ENCODE measurements around the gene LSR. TPM values are rescaled to one million over a fixed set of nuclear protein-coding genes. Genes with fewer than 3 reads are reported as not detected.

LSR gene
- total RNA-seq, 1 experiment from 2014 or later: 172 TPM

GRCh38 chr19:35314031-35314430 lies 65.2 kb downstream of the LSR start:
- intact Hi-C loops (cut with micrococcal nuclease; ENCODE audit: unreplicated experiment): no loop called here
- peaks cover 21% of the 10 kb centered on the region for H3K4me1 Mint-ChIP-seq (ENCODE audit: low read depth, unreplicated experiment)
- POLR2A ChIA-PET: no interaction called here
- no peak overlapping the region for H3K27ac Mint-ChIP-seq (ENCODE audit: unreplicated experiment)
- no peaks in the 10 kb centered on the region for H3K27me3 Mint-ChIP-seq (ENCODE audit: insufficient read depth, unreplicated experiment)
- TF ChIP-seq CTCF (IDR thresholded peaks at IDR 0.05; ENCODE audit: insufficient read depth in 1 of 2, low read depth in 1 of 2, low read length in 1 of 2, severe bottlenecking in 1 of 2, unreplicated experiment in 1 of 2): no peak
- Histone ChIP-seq H3K9me3 (no peaks in the 10 kb centered on the region), H3K36me3 (ENCODE audit: control insufficient read depth, insufficient read depth, low read length) (no peaks in the 10 kb centered on the region), H3K4me1 (peaks cover 30% of the 10 kb centered on the region), H3K27me3 (replicated peaks; ENCODE audit: control insufficient read depth, insufficient read depth, low read length) (no peaks in the 10 kb centered on the region), H3K4me3 (ENCODE audit: low read depth, low read length) (no peak overlapping the region)
- no peaks in the 10 kb centered on the region for H3K9me3 Mint-ChIP-seq (ENCODE audit: unreplicated experiment)
- no peaks in the 10 kb centered on the region for H3K36me3 Mint-ChIP-seq (ENCODE audit: insufficient read depth, unreplicated experiment)
- DNase-seq: no peak
- CTCF ChIA-PET: no interaction called here
- H3K4me3 Mint-ChIP-seq (ENCODE audit: unreplicated experiment): no peak overlapping the region
- no TSS peak for BruUV-seq (replicated peaks)

DNA sequence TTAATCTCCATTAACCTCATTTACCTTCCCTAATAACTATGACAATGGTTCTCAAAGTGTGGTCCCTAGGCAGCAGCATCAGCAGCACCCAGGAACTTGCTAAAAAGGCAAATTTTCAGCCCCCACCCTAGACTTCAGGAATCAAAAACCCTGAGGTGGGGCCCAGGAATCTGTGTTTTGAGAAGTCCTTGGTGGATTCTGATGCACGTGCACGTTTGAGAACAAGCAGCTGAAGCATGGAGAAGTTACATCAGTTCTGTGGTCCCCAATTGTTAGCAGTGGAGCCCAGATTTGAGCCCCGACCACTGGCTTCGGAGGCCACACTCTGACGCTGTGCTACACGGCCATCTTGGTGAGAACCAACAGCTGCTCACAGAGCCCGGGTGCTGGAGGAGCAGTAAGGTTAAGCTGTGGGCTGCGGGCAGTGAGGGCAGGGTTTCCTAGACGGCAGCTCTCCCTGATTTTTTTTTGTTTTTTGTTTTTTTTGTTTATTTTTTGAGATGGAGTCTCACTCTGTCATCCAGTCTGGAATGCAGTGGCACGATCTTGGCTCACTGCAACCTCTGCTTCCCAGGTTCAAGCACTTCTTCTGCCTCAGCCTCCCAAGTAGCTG lies 66.2 kb downstream of the LSR start:
- Mint-ChIP-seq H3K9me3 (ENCODE audit: unreplicated experiment) (no peaks in the 10 kb centered on the region), H3K4me3 (ENCODE audit: unreplicated experiment) (no peak overlapping the region), H3K27ac (ENCODE audit: unreplicated experiment) (no peak overlapping the region), H3K27me3 (ENCODE audit: insufficient read depth, unreplicated experiment) (no peaks in the 10 kb centered on the region), H3K4me1 (ENCODE audit: low read depth, unreplicated experiment) (peaks cover 14% of the 10 kb centered on the region), H3K36me3 (ENCODE audit: insufficient read depth, unreplicated experiment) (no peaks in the 10 kb centered on the region)
- no peak for DNase-seq
- H3K4me1 ChIP-seq: peaks cover 21% of the 10 kb centered on the region
- intact Hi-C loops (cut with micrococcal nuclease; ENCODE audit: unreplicated experiment): no loop called here
- ChIA-PET CTCF (interaction anchor here (0.6 kb wide), 1 partner anchor 47 kb away, joined by 3 read pairs; no protein-coding TSS in a partner anchor), POLR2A (no interaction called here)
- no peaks in the 10 kb centered on the region for H3K9me3 ChIP-seq
- BruUV-seq (replicated peaks): no TSS peak
- H3K36me3 ChIP-seq (ENCODE audit: control insufficient read depth, insufficient read depth, low read length): no peaks in the 10 kb centered on the region
- TF ChIP-seq CTCF (IDR thresholded peaks at IDR 0.05; ENCODE audit: insufficient read depth in 1 of 2, low read depth in 1 of 2, low read length in 1 of 2, severe bottlenecking in 1 of 2, unreplicated experiment in 1 of 2): no peak
- no peak overlapping the region for H3K4me3 ChIP-seq (ENCODE audit: low read depth, low read length)
- H3K27me3 ChIP-seq (replicated peaks; ENCODE audit: control insufficient read depth, insufficient read depth, low read length): no peaks in the 10 kb centered on the region

DNA sequence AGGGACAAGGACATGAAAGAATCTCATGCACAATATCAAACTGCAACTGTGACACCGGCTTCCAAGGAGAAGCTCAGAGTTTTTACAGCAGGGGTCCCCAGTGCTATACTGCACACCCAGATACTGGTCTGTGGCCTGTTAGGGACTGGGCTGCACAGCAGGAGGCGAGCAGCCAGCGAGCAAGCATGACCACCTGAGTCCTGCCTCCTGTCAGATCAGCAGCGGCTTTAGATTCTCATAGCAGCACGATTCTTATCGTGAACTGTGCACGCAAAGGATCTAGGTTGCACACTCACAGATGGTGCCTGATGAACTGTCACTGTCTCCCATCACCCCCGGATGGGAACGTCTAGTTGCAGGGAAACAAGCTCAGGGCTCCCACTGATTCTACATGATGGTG lies 67.1 kb downstream of the LSR start:
- Mint-ChIP-seq H3K4me1 (ENCODE audit: low read depth, unreplicated experiment) (peaks cover 14% of the 10 kb centered on the region), H3K36me3 (ENCODE audit: insufficient read depth, unreplicated experiment) (no peaks in the 10 kb centered on the region), H3K9me3 (ENCODE audit: unreplicated experiment) (no peaks in the 10 kb centered on the region), H3K27me3 (ENCODE audit: insufficient read depth, unreplicated experiment) (no peaks in the 10 kb centered on the region), H3K4me3 (ENCODE audit: unreplicated experiment) (no peak overlapping the region), H3K27ac (ENCODE audit: unreplicated experiment) (no peak overlapping the region)
- H3K4me1 ChIP-seq: peaks cover 12% of the 10 kb centered on the region
- no peaks in the 10 kb centered on the region for H3K27me3 ChIP-seq (replicated peaks; ENCODE audit: control insufficient read depth, insufficient read depth, low read length)
- no TSS peak for BruUV-seq (replicated peaks)
- H3K4me3 ChIP-seq (ENCODE audit: low read depth, low read length): no peak overlapping the region
- no peaks in the 10 kb centered on the region for H3K9me3 ChIP-seq
- no peak for TF ChIP-seq CTCF (IDR thresholded peaks at IDR 0.05; ENCODE audit: insufficient read depth in 1 of 2, low read depth in 1 of 2, low read length in 1 of 2, severe bottlenecking in 1 of 2, unreplicated experiment in 1 of 2)
- H3K36me3 ChIP-seq (ENCODE audit: control insufficient read depth, insufficient read depth, low read length): no peaks in the 10 kb centered on the region
- intact Hi-C loops (cut with micrococcal nuclease; ENCODE audit: unreplicated experiment): no loop called here
- POLR2A ChIA-PET: no interaction called here
- no peak for DNase-seq
- CTCF ChIA-PET: interaction anchor here (0.6 kb wide), 1 partner anchor 48 kb away, joined by 3 read pairs; no protein-coding TSS in a partner anchor
